ENCODE data around the gene GFPT2.

- TF ChIP-seq CEBPB (IDR thresholded peaks at IDR 0.05) (no peak), HOXA7 (CRISPR knock-in tag; IDR thresholded peaks at IDR 0.05) (no peak)
Measured at GRCh38 chr5:180251887-180252286, 101.2 kb downstream of the GFPT2 start.
